GM21619 (cell line): ENCODE data around the gene POU5F1.

Source experiments
- ATAC-seq: cut with Tn5 transposase; IDR thresholded peaks from one replicate; pipeline ENCODE4 v1.9.1; 2021; ENCODE audit not compliant: unreplicated experiment

Gene POU5F1

DNA sequence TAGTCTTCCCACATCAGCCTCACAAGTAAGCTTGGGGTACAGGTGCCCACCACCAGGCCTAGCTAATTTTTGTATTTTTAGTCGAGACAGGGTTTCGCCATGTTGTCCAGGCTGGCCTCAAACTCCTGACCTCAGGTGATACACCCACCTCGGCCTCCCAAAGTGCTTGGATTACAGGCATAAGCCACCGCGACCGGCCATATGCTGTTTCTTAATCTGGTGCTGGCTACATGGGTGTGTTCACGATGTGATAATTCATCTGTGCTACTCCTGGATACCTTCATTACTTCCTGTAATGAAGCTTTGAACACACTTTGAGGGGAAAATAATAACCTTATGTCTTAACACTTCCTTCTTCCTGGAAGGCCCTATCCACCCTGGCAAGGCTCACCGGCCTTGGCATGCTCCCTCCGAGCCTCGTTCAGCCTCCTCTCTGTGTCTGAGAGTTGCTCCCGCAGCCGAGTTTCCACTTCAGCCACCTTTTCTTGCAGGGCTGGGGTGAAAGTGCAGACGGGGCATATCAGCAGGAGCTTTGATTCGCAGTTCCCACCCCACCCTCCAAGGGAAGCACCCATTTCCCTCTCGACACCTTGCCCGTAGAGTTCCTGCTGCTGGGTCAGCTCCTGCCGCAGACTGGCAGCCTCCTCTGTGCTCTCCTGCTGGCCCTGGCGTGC is 26.0 kb downstream of the POU5F1 start:
- ATAC-seq: no peak

DNA sequence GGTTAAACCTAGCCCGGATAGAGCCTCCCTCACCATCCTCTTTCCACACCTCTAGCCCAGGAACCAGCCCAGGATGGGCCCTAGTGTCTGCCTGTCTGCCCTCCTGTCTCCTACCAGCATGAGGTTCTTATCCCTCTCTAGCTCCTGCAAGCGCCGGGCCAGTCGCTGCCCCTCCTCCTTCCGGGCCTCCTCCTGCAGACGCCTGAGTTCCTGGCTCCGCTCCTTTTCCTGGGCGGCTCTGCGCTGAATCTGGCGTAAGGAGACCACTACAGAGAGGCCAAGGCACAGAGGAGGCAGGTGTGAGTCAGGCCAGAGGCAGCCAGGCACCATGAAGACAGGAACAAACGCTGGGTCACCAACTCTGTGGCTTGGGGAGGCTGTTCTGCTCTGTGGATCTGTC is 27.3 kb downstream of the POU5F1 start:
- ATAC-seq: no peak

DNA sequence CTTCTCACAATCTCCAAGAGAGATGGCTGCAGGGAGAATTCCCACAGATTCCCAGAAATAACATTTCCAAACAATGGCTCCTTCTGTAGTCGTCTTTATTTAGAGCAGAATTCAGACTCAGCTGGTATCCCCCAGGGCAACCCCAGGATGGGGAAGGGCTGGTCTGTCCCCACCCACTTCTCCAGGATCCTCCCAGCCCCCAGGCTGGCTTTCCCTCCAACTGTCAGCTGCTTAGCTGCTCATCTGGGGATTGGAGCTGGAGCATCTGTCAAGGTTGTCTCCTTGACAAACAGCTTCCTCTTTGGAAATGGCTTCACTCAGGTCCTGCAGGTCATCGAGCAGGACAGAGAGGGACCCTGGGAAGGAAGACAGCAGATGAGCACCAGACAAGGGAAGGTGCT is 28.1 kb downstream of the POU5F1 start:
- no peak for ATAC-seq

DNA sequence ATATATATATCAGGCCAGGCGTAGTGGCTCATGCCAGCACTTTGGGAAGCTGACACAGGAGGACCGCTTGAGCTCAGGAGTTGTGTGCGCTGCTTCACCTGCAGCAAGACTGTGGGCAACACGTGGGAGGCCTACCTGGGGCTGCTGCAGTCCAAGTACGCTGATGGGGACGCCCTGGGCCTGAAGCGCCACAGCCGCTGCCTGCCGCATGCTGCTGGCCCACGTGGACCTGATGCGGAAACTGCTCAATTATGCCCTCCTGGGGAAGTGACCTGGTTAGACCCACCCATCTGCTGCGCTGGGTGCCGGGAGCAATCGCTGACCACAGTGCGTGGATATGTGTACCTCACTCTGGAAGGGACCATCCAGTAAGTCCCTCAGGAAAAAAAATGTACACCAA is 29.8 kb downstream of the POU5F1 start:
- no peak for ATAC-seq

DNA sequence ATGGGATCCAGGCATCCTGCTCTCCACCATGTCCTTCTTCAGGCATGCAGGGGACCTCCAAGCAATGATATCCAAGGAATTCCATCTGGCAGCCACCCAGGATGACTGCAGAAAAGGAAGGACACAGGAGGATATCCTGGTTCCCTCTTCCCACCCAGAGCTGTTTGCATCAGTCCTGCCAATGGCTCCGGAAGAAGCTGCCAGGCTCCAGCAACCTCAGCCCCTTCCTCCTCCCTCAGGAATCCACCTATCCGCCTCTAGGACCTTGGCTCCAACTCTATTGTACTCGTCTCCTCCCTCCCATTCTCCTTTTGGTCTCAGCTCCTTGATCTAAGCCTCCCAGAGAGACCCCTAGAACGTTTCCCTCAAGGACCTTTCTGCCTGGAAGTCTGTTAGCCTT is 30.9 kb downstream of the POU5F1 start:
- no peak for ATAC-seq

DNA sequence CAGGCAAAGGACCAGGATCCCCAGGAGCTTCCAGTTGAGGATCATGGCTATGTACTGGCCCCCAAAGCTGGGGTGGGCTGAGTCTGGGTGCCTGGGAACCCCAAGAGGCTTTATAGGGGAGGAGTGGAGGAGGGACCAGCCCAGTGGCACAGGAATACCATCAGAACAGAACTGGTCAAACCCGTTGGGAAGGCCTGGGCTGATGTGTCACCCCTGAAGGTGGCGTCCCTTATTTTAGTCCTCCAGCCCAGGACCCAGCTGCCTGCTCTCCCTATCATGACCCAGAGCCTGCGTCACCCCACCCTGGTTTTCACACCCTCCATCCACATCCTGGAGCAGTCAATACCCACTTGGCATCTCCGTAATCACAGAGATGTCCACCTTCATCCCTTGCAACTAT is 31.5 kb downstream of the POU5F1 start, which contains the start of gene PSORS1C2:
Gene PSORS1C2, minus strand, starts transcription at position 85 of the 400 bp plus-strand sequence. Its CDS starts 40 bp downstream, at position 45.
- ATAC-seq: no peak

DNA sequence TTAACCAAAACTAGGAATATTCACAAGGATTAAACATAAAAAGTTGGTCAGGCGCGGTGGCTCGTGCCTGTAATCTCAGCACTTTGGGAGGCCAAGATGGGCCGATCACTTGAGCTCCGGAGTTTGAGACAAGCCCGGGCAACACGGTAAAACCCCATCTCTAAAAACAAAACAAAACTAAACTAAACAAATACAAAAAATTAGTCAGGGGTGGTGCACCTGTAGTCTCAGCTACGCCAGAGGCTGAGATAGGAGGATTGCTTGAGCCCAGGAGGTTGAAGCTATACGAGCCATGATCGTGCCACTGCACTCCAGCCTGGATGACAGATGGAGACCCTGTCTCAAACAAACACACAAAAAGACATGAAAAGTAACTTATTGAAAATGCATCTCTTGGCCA is 34.8 kb downstream of the POU5F1 start:
- ATAC-seq: no peak

DNA sequence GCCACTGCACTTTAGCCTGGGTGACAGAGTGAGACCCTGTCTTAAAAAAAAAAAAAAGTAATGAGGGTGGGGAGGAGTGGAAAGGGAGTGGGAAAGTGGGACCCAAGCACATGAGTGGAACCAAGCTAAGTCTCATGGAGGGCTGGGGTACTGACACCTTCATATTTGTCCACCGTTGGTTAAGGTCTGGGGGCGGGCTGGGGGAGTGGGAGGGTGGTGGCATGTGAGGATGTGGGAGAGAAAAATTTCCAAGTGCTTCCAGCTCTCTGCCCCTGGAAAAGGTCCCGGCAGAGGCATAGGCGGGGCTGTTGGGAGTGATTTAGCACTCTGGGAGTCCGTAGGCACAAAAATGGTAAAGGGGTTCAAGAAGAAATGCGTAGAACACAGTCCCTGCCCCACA is 37.7 kb downstream of the POU5F1 start:
- no peak for ATAC-seq

DNA sequence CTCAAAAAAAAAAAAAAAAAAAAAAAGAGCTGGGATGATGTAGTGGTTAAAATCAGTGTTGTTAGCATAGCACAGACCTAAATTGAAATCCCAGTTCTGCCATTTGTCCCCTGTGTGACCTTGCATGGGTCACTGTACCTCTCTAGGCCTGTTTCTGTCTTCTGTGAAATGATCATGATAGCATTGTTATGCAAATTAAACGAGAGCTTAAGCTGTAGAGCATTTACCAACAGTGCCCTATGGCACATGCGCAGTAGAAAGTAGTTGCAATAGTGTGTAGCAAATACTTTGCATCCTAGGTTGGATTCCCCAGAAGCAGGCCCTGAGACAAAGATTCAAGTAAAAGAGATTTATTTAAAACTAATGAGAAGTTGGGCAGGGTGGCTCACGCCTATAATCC is 38.9 kb downstream of the POU5F1 start:
- ATAC-seq: no peak

DNA sequence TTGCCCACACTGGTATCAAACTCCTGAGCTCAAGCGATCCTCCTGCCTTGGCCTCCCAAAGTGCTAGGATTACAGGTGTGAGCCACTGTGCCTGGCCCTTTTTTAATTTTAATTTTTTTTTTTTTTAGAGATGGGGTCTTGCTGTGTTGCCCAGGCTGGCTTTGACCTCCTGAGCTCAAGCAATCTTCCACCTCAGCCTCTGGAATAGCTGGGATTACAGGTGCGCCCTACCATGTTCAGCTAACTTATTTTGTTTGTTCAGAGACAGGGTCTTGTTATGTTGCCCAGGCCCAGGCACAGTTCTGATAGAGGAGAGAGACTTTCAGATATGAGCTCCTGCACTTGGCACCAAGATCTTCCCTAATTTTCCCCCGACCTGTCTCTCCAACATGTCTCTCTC is 39.7 kb downstream of the POU5F1 start:
- ATAC-seq: no peak

DNA sequence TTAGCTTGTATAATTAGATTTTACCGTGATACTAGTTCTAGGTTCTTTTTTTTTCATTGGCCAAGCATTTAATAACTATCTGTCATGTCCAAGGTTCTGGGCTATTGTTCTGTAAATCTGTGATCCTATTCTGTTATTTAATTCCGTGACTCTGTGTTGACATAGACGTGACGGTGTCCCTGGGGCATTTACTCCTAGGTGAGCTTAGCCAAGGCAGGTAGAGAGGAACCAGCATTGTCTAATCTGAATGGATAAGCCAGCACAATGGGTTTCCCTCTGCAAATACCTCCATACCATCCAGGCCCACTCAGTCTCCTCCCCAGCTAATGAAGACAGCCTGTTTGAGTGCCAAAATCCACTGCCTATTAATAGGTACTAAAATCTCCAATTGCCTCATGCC is 41.4 kb downstream of the POU5F1 start:
- no peak for ATAC-seq

DNA sequence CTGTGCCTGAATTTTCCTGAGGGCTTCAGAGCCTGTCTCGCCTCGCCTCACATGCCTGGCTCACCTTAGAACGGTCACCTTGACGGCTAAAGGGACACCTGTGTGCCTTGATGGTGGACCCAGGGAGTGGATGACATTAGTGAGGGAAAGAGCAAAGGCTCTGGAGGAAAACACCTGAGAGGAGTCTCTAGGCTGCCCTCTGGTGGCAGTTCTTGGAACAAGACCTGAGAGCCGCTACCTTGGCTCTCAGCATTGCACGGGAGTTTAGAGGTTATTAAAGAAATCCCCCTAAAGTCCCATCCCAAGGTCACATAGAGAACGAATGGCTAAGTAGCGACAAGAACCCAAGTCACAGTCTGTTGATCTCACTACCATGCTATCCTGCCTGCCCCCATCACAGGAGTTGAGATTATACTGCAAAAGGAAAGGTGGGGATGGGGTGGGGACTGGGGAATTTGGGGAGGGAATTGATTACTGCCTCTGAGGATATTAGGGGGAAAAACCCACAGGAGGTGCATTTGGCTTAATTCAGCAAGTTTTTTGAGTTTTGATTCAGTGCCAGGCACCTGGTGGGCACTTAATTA is 42.3 kb downstream of the POU5F1 start:
- no peak for ATAC-seq

DNA sequence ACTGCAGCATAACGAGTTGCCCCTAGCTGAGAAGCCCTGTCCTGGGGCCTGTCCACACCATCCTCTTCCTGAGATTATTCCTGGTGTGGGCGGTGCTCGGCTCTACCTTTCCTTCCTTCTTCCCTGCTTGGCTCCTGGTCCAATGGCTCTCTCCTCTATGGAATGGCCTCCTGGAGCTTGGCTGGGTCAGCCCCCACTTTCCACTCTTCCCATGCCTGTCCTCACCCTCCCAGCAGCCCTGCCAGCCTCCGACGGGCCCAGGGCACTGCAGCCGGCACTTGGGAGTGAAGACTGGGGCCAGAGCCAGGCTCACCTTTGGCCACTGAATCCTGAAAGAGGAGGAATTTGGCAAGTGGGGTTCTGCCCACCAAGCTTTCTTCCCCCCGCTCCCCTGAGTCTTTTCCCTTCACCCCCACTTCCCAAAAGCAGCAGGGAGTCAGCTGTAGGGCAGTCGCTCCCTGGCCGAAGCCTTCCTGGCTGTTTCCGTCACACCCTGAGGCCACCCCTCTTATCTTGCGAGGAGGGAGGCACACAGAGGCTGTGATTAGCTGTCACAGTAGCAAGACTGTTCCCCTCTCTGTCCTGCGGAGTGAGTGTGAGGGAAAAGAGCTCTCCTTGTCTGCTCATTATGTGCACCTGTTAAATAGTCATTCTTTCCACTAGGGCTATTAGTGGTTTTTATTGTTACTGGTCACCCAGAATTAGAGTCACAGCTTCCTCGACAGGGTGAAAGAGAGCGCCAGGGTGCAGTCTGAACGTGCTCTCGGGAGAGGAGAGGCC is 43.9 kb downstream of the POU5F1 start:
- no peak for ATAC-seq

DNA sequence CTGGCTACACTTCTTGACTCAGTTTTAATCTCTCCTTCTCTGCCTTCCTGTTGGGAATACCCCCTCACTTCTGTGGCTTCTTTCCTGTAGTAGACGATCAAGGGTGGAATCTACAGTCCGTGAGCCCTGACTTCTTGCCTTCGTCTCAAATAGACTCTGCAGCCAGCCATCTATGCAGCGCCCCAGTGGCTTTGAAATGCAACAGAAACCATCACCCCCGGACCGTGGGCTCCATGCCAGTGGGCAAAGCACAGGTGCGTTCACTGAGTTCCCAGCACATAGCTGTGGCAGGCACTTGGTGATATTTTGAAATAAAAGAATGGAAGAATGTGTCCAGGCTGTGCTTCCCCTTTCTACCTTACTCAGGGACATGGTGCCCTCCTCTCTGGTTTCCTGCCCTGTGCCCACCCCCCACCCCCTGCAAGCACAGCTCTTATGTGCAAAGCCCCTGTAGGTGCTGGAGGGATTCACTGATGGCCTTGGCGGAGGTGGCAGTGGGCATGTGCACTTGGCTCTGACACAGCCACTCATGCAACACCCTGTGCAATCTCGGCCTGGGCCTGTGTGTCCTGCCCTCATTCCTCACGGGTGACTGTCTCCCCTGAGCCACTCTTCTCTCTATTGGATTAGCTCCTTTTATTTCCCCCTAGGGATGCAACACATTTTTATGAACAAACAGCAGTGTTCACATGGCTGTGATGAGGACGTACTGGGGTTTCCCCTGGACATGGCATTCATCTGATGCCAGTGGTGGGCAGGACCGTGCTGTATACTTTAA is 44.7 kb downstream of the POU5F1 start:
- ATAC-seq: no peak

DNA sequence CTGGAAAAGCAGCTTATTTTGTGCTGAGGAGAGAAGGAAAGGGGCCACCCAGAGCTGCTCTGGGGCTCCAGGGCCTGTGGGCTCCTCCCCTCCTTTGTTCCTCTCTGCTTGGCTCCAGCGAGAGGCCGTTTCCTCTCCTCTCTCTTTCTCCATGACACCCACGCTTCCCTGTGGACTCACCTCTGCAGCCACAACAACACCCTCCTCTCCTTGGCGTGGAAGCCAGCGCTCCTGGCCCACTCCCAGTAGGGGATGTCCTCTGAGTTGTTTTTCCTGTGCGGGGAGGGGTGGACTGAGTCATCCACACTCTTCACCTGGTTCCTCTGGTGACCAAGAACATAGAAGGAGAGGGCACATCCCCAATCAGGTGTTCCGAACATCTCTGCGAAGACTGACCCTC is 45.3 kb downstream of the POU5F1 start:
- no peak for ATAC-seq

DNA sequence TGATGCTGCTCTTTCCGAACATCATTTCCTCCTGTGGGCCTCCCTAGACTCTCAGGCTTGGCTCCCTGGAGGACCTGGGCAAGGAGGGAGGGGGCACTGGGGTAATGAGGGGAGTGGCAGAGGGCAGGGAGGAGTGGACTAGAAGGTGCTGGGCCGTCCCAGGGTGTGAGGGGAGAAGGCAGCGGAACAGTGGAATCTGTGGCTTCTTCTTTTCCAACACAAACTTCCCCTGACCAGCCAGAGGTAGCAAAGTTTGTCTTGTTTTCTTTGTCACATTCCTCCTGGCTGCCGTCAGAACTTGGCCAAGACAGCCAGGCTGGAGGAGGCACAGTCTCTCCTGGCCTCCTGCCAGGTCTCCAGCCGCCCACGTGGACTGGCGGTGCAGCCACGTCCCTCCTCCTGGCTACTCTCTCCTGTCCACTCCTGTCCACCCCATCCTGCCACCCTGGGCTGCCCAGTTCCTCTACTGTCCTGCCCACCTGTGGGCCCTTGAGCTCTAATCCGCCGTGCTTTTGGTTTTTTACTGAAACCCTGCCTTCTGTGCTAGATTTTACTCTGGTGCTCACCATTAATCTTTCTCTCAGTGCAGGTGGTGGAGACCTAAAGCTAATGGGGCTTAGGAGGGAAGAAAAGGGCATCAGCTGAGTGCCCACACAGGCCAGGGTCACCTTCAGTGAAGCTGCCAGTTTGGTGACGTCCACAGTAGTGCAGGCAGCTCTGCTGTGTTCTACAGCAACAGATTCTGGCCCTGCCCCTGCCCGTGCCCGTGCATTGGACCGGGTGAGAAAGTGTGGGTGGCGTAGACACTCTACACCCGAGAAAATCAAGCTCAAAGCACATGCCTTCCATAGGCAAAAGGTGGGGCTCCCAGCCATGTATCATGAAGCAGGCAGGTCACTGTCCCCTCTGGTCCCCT is 47.4 kb downstream of the POU5F1 start:
- ATAC-seq: no peak

DNA sequence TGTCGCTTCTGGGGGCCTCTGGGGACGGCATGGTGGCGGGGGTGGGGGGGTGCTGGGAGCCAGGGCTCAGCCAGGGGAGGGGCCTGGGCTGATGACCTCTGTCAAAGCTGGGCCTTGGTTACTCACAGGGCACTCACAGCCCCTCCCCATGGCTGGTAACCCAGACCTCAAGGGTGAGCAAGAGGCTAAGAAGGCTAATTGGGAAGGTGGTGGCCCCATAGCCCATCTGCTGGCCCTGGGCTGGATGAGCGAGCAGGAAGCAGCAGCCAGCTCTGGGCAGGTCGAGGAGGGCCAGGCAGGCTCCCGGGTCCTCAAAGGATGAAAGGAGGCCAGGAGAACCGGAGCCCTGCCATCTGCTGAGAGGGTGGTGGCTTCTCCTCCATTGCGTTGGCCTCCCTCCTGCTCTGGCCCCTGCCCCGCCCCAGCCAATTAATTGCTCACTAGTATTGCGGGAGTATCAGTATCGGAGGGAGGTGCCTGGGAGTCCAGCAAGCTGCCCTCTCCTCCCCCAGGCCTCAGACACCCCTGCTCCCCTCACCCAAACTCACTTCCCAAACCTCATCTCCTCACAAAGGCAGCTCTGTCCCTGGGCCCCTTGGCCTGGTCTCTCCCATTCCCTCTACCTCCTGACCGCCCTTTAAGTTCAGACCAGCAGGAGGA is 49.2 kb downstream of the POU5F1 start:
- no peak for ATAC-seq

DNA sequence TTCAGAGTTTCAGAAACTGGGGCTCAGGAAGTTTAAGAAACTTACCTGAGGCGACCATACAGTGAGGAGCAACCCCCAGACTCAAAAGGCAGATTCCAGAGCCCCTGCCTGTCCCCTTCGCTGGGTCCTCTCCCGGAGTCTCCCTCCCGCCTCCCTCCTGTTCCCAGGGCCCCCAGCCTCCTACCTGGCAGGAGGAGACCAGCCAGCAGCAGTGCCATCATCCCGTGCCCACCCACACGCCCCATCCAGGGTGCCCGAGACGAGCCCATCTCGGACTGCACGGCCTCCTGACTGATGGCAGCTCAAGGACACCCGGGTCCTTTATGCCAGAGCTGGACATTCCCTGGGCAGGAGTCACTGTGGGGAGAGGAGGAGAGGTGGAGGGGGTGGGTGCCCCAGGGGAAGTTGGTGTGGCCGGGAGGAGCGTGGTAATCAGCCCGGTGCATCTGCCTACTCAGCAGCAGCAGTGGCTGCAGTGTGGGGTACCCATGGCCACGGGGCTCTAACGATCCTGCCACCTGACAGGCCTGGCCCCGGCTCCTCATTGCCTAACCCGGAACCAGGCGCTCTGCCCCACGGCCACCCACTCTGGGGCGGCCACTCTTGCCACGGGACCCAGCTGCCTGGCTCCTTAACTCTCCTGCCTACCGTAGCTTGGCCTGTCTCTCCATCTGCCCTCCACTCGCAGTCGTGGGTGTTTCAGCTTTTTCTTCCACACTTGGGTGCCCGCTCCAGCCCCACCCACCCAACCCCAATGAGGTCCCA is 50.1 kb downstream of the POU5F1 start, which contains the start of gene CDSN:
Gene CDSN, minus strand, starts transcription at position 296 of the 765 bp plus-strand sequence. Its CDS starts 27 bp downstream, at position 269.
- no peak for ATAC-seq

DNA sequence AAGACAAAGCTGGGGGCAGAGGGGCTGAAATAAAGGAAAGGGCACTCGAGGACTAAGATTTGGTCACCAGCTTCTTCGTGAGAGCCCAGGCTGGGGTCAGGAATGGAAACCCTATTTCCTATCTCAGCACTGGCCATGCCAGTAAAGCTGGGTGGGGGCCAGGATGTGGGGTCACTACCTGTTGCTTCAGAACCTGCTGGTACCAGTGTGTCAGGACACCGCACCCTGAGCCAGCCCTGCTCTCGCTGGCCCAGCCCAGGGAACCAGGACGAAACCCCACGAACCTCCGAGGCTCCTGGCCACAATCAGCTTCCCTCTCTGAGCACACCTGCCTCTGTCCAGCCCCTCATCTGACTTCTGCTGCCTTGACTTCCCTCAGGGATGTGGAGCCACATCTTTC is 52.3 kb downstream of the POU5F1 start:
- ATAC-seq: no peak
